H1 (cell line): ENCODE data around the gene BACE2. TPM values are rescaled to one million over a fixed set of nuclear protein-coding genes. Genes with fewer than 3 reads are reported as not detected.

Experiments
- CTCF ChIA-PET: fragments of 300-600 bp; sonication (Branson Sonifier 250); formaldehyde crosslinking; loops from one replicate; lab custom pipeline; 2021; ENCODE audit not compliant: partially characterized antibody; lab: Charles Lee
- POLR2A ChIA-PET: fragments of 300-600 bp; sonication (Branson Sonifier 250); formaldehyde crosslinking; loops from one replicate; lab custom pipeline; 2021; ENCODE audit warnings: inconsistent platforms; ENCODE audit not compliant: partially characterized antibody; lab: Charles Lee
- DNase-seq, 2 experiments: peaks; one replicate each; pipeline versions ENCODE4 v3.0.0 to v3.0.0-alpha.2; 2010 to 2022; ENCODE audit warnings: low spot score in 2 of 2, low read depth in 1 of 2, mixed read lengths in 1 of 2
- FAIRE-seq: peaks from 2 replicates; lab custom pipeline; 2011; peaks lifted over from hg19 to GRCh38; lab: Jason Lieb, UNC
- H2AFZ ChIP-seq: 2 replicates; pipeline ENCODE4 v1.8.1; 2012; ENCODE audit warnings: low read length, inconsistent platforms
- H2AK5ac ChIP-seq: 2 replicates; pipeline ENCODE4 v1.6.1; 2013; ENCODE audit warnings: low read depth, low read length
- H2BK120ac ChIP-seq: replicated peaks from 2 replicates; pipeline ENCODE3; 2013; ENCODE audit warnings: low read depth, low read length, inconsistent platforms
- H2BK12ac ChIP-seq: 2 replicates; pipeline ENCODE4 v1.6.1; 2013; ENCODE audit warnings: low read depth, low read length
- H2BK15ac ChIP-seq: 2 replicates; pipeline ENCODE4 v1.6.1; 2013; ENCODE audit warnings: low read length
- H2BK20ac ChIP-seq: 2 replicates; pipeline ENCODE4 v1.6.1; 2013; ENCODE audit warnings: low read length
- H2BK5ac ChIP-seq: 2 replicates; pipeline ENCODE4 v1.6.1; 2013; ENCODE audit warnings: low read depth, low read length
- H3K14ac ChIP-seq: 2 replicates; pipeline ENCODE4 v1.6.1; 2013; ENCODE audit warnings: inconsistent platforms; ENCODE audit not compliant: insufficient read length
- H3K18ac ChIP-seq: 2 replicates; pipeline ENCODE4 v1.6.1; 2013; ENCODE audit warnings: low read length; ENCODE audit errors: extremely low read depth
- H3K23ac ChIP-seq: 2 replicates; pipeline ENCODE4 v1.6.1; 2013; ENCODE audit warnings: inconsistent platforms; ENCODE audit not compliant: insufficient read length
- H3K23me2 ChIP-seq: 2 replicates; pipeline ENCODE4 v1.6.1; 2013; ENCODE audit warnings: low read depth, low read length
- H3K27ac ChIP-seq: 2 replicates; pipeline ENCODE4 v1.6.1; 2011; ENCODE audit warnings: low read depth, low read length, inconsistent platforms
- H3K27me3 ChIP-seq, 4 experiments: replicated peaks in 1 of 4; 1 replicate in 1 of 4; 2 replicates in 3 of 4; pipeline versions ENCODE4 v1.6.1 to v1.8.1; 2011 to 2013; ENCODE audit warnings: low read length in 3 of 4, mild to moderate bottlenecking in 3 of 4, inconsistent platforms in 2 of 4, mixed read lengths in 2 of 4, moderate library complexity in 1 of 4; ENCODE audit not compliant: control insufficient read depth in 3 of 4, insufficient read depth in 3 of 4; ENCODE audit errors: extremely low read depth in 1 of 4
- H3K36me3 ChIP-seq, 4 experiments: 2 replicates each; pipeline versions ENCODE4 v1.6.1 to v1.8.1; 2011 to 2013; ENCODE audit warnings: mild to moderate bottlenecking in 4 of 4, low read length in 3 of 4, moderate library complexity in 2 of 4, control low read depth in 1 of 4, inconsistent platforms in 1 of 4; ENCODE audit not compliant: insufficient read depth in 4 of 4, control insufficient read depth in 2 of 4
- H3K4ac ChIP-seq: replicated peaks from 2 replicates; pipeline ENCODE3; 2013; ENCODE audit warnings: low read length, low read depth, mixed read lengths, inconsistent platforms; ENCODE audit not compliant: insufficient read length
- H3K4me1 ChIP-seq, 4 experiments: replicated peaks in 1 of 4; 1 replicate in 1 of 4; 2 replicates in 3 of 4; pipeline versions ENCODE4 v1.6.1 to v1.8.1; 2011 to 2013; ENCODE audit warnings: low read length in 3 of 4, inconsistent platforms in 2 of 4, mixed read lengths in 1 of 4; ENCODE audit not compliant: insufficient read depth in 4 of 4, control insufficient read depth in 3 of 4
- H3K4me2 ChIP-seq, 2 experiments: 2 replicates each; pipeline versions ENCODE4 v1.6.1 to v1.8.1; 2011 to 2013; ENCODE audit warnings: low read depth in 2 of 2, low read length in 2 of 2, control low read depth in 1 of 2, inconsistent platforms in 1 of 2, mild to moderate bottlenecking in 1 of 2; ENCODE audit not compliant: insufficient read depth in 1 of 2
- H3K4me3 ChIP-seq, 4 experiments: fragments of 200-600, 300-600 bp in 1 of 4; sonication (generic), shearing (Covaris generic), sonication (Bioruptor Twin) in 1 of 4; 2 replicates each; pipeline versions ENCODE4 v1.5.1 to v1.8.1; 2011 to 2016; ENCODE audit warnings: low read length in 4 of 4, low read depth in 3 of 4, control low read depth in 2 of 4, inconsistent platforms in 2 of 4, mild to moderate bottlenecking in 2 of 4, mixed read lengths in 1 of 4, moderate library complexity in 1 of 4; ENCODE audit not compliant: insufficient read depth in 2 of 4; ENCODE audit errors: extremely low read depth in 1 of 4
- H3K56ac ChIP-seq: replicated peaks from 2 replicates; pipeline ENCODE3; 2013; ENCODE audit warnings: low read depth, mild to moderate bottlenecking, mixed read lengths, low read length, inconsistent platforms; ENCODE audit not compliant: insufficient read length
- H3K79me1 ChIP-seq: 2 replicates; pipeline ENCODE4 v1.6.1; 2013; ENCODE audit warnings: low read depth, low read length, control low read depth
- H3K79me2 ChIP-seq, 2 experiments: 2 replicates each; pipeline versions ENCODE4 v1.6.1 to v1.8.1; 2012 to 2013; ENCODE audit warnings: low read length in 2 of 2, mild to moderate bottlenecking in 2 of 2, inconsistent platforms in 1 of 2; ENCODE audit not compliant: insufficient read depth in 2 of 2, control insufficient read depth in 1 of 2
- H3K9ac ChIP-seq, 4 experiments: replicated peaks in 1 of 4; 1 replicate in 1 of 4; 2 replicates in 3 of 4; pipeline versions ENCODE4 v1.6.1 to v1.8.1; 2011 to 2013; ENCODE audit warnings: low read depth in 3 of 4, low read length in 3 of 4, control low read depth in 2 of 4, mild to moderate bottlenecking in 2 of 4, moderate library complexity in 2 of 4, inconsistent platforms in 1 of 4; ENCODE audit errors: extremely low read depth in 1 of 4
- H3K9me3 ChIP-seq, 2 experiments: 2 replicates each; pipeline versions ENCODE4 v1.6.1 to v1.8.1; 2012 to 2013; ENCODE audit warnings: mild to moderate bottlenecking in 2 of 2, moderate library complexity in 2 of 2, control low read depth in 1 of 2, inconsistent platforms in 1 of 2, low read depth in 1 of 2, low read length in 1 of 2, mixed read lengths in 1 of 2; ENCODE audit not compliant: insufficient read depth in 2 of 2
- H4K20me1 ChIP-seq, 2 experiments: replicated peaks in 1 of 2; 2 replicates each; pipeline versions ENCODE3 to v1.8.1; 2011 to 2013; ENCODE audit warnings: inconsistent platforms in 2 of 2, low read length in 2 of 2, mild to moderate bottlenecking in 1 of 2; ENCODE audit not compliant: insufficient read depth in 2 of 2, control insufficient read depth in 1 of 2
- H4K5ac ChIP-seq: 2 replicates; pipeline ENCODE4 v1.6.1; 2013; ENCODE audit warnings: low read length, low read depth, mixed read lengths, inconsistent platforms; ENCODE audit not compliant: insufficient read length
- H4K8ac ChIP-seq: 2 replicates; pipeline ENCODE4 v1.8.0; 2013; ENCODE audit warnings: mild to moderate bottlenecking, moderate library complexity, low read length, inconsistent platforms; ENCODE audit not compliant: insufficient read depth; ENCODE audit errors: extremely low read depth
- H4K91ac ChIP-seq: replicated peaks from 2 replicates; pipeline ENCODE3; 2013; ENCODE audit warnings: low read length, mixed read lengths, inconsistent platforms; ENCODE audit not compliant: insufficient read length
- BCL11A ChIP-seq, 2 experiments: IDR thresholded peaks; one replicate each; pipeline ENCODE4 v1.6.1; 2011; ENCODE audit warnings: low read depth in 2 of 2, low read length in 2 of 2, mild to moderate bottlenecking in 2 of 2
- BRCA1 ChIP-seq: IDR thresholded peaks from 2 replicates; pipeline ENCODE4 v1.6.1; 2012; ENCODE audit warnings: low read depth, low read length, improper control_type of control experiment
- FOSL1 ChIP-seq: IDR thresholded peaks from 2 replicates; pipeline ENCODE4 v1.6.1; 2011; ENCODE audit warnings: mild to moderate bottlenecking, low read depth, low read length, moderate library complexity; ENCODE audit not compliant: insufficient read depth
- KDM1A ChIP-seq: fragments of 200-600, 300-600 bp; sonication (generic); IDR thresholded peaks from 2 replicates; pipeline ENCODE4 v1.7.1; 2016; ENCODE audit warnings: mild to moderate bottlenecking, low read length, borderline replicate concordance
- NANOG ChIP-seq: IDR thresholded peaks from 2 replicates; pipeline ENCODE4 v1.6.1; 2011; ENCODE audit warnings: low read length, low read depth, mild to moderate bottlenecking, inconsistent platforms; ENCODE audit not compliant: insufficient read depth, poor library complexity, severe bottlenecking
- SRF ChIP-seq: IDR thresholded peaks from 2 replicates; pipeline ENCODE4 v1.6.1; 2011; ENCODE audit warnings: mild to moderate bottlenecking, low read depth, low read length, moderate library complexity
- TBP ChIP-seq: IDR thresholded peaks from 2 replicates; pipeline ENCODE4 v1.6.1; 2011; ENCODE audit warnings: low read depth, low read length, improper control_type of control experiment
- ZNF274 ChIP-seq: IDR thresholded peaks from 2 replicates; pipeline ENCODE4 v1.7.0; 2012; ENCODE audit warnings: low read length, borderline replicate concordance; ENCODE audit errors: extremely low read depth
- WGBS, 2 experiments: shearing (Covaris generic) in 1 of 2; methylation state at CpG; one replicate each; pipeline versions ENCODE4 v1.1.6 to v1.1.7; 2013 to 2015; ENCODE audit warnings: low lambda C conversion rate in 2 of 2, mixed read lengths in 2 of 2, inconsistent platforms in 1 of 2, low coverage in 1 of 2, missing lambda C conversion rate in 1 of 2; ENCODE audit not compliant: insufficient replicate concordance in 2 of 2, insufficient coverage in 1 of 2, insufficient read length in 1 of 2; ENCODE audit errors: extremely low coverage in 1 of 2, missing lambda C conversion rate in 1 of 2; 5-methylcytosine and 5-hydroxymethylcytosine counted together
- polyA plus RNA-seq, 7 experiments: library from polyadenylated mRNA; depleted of rRNA in 3 of 7; stranded (reverse) in 5 of 7; unstranded in 2 of 7; fragments of >200 nt in 5 of 7; fragments of 200-250 nt in 2 of 7; gene quantifications; 1 replicate in 5 of 7; 2 replicates in 1 of 7; 4 replicates in 1 of 7; pipeline versions ENCODE4 v1.2.1 to v1.2.3, GENCODE V29; 2011 to 2013; ENCODE audit warnings: missing spikeins in 2 of 7, mixed read lengths in 2 of 7
- total RNA-seq: library from RNA; stranded (reverse); fragmentation: NEBNext Ultra II Directional; extraction: Animal tissue kit (Norgen Biotek cat#: 25700); gene quantifications from 2 replicates; pipeline ENCODE4 v1.2.1, GENCODE V29; 2021
- TF ChIP-seq, protein P1 (sequence below): IDR thresholded peaks from 2 replicates; pipeline ENCODE4 v1.6.1; 2012; ENCODE audit warnings: low read length, inconsistent platforms

BACE2 gene
- total and polyA plus RNA-seq, 2 of the 8 experiments (the other 6 are each of a cell fraction or from before 2014, with no cell fraction given), result 8.1 to 10.9 TPM

GRCh38 chr21:41166884-41167283 is 1.1 kb upstream of the BACE2 start:
- no peaks in the 10 kb centered on the region for H3K79me1 ChIP-seq
- peaks cover 0 to 7% (median 4%) of the 10 kb centered on the region in 4 experiments; a peak in 4 of 7 replicates for H3K4me1 ChIP-seq
- FAIRE-seq (no peak), DNase-seq (no peak)
- no peaks in the 10 kb centered on the region for H3K79me2 ChIP-seq
- no peak overlapping the region for H2BK12ac ChIP-seq
- no peak overlapping the region for H2BK15ac ChIP-seq
- WGBS, 2 experiments, result 32% methylated on average over 8 of the region's 14 CpGs; no CpG with 5 or more reads in 1 of the 2 experiments
- no peak overlapping the region for H3K23ac ChIP-seq
- H3K9me3 ChIP-seq, result no peaks in the 10 kb centered on the region
- no peak overlapping the region for H4K8ac ChIP-seq
- no peak overlapping the region for H3K18ac ChIP-seq
- H3K4me3 ChIP-seq, result peak overlapping the region; percentile 56 to 96 (median 66); a peak in 5 of 8 replicates
- H2AFZ ChIP-seq, result no peak overlapping the region
- H2BK120ac ChIP-seq, result no peak overlapping the region
- H4K20me1 ChIP-seq, result peaks cover 0 to 4% of the 10 kb centered on the region in 2 experiments
- no peak overlapping the region for H3K27ac ChIP-seq
- no peak overlapping the region for H2AK5ac ChIP-seq
- ChIA-PET CTCF (interaction anchor here (0.9 to 7.0 kb wide), 14 partner anchors 9 to 200 kb away, joined by 3 to 81 read pairs (median 4); no protein-coding TSS in a partner anchor), POLR2A (no interaction called here)
- no peaks in the 10 kb centered on the region for H3K36me3 ChIP-seq
- no peak overlapping the region for H3K9ac ChIP-seq
- H4K5ac ChIP-seq, result no peak overlapping the region
- peaks cover 12% of the 10 kb centered on the region; the same call in 1 of the 2 replicates for H3K23me2 ChIP-seq
- H3K4me2 ChIP-seq, result peak overlapping the region; percentile 70 to 78
- H2BK5ac ChIP-seq, result no peak overlapping the region
- H3K14ac ChIP-seq, result no peak overlapping the region
- no peak overlapping the region for H3K56ac ChIP-seq
- peaks cover 0 to 31% (median 22%) of the 10 kb centered on the region in 4 experiments; a peak in 6 of 7 replicates for H3K27me3 ChIP-seq
- H3K4ac ChIP-seq, result no peak overlapping the region
- H2BK20ac ChIP-seq, result no peak overlapping the region
- H4K91ac ChIP-seq, result no peak overlapping the region
- TF ChIP-seq, protein P1, sequence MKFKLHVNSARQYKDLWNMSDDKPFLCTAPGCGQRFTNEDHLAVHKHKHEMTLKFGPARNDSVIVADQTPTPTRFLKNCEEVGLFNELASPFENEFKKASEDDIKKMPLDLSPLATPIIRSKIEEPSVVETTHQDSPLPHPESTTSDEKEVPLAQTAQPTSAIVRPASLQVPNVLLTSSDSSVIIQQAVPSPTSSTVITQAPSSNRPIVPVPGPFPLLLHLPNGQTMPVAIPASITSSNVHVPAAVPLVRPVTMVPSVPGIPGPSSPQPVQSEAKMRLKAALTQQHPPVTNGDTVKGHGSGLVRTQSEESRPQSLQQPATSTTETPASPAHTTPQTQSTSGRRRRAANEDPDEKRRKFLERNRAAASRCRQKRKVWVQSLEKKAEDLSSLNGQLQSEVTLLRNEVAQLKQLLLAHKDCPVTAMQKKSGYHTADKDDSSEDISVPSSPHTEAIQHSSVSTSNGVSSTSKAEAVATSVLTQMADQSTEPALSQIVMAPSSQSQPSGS, result no peak
- no peak for TF ChIP-seq TBP
- no peak for TF ChIP-seq NANOG
- TF ChIP-seq KDM1A, result no peak
- no peak for TF ChIP-seq BRCA1
- TF ChIP-seq BCL11A (IDR thresholded peaks at IDR 0.05; ENCODE audit: low read depth in 2 of 2, low read length in 2 of 2), result no peak
- TF ChIP-seq ZNF274, result no peak
- TF ChIP-seq SRF, result no peak
- no peak for TF ChIP-seq FOSL1
